GM19372 (cell line): Measurements from ENCODE around the gene UBE2R2.
"Not testable (repeated sequence)": the region's sequence is repeated elsewhere in the genome, so short reads cannot be mapped to it uniquely, and the experiment has no call there.

Experiments
- ATAC-seq: cut with Tn5 transposase; IDR thresholded peaks from one replicate; pipeline ENCODE4 v1.9.1; 2021; ENCODE audit warnings: mild to moderate bottlenecking, low read depth, moderate library complexity; ENCODE audit not compliant: unreplicated experiment

UBE2R2 gene

GRCh38 chr9:33835625-33836260 is 18.8 kb downstream of the UBE2R2 start:
- no peak for ATAC-seq

- ATAC-seq, result not testable (repeated sequence)
Measured at GRCh38 chr9:33836261-33836660, 19.3 kb downstream of the UBE2R2 start.

GRCh38 chr9:33837138-33837537 is 20.2 kb downstream of the UBE2R2 start:
- ATAC-seq, result no peak

GRCh38 chr9:33840381-33840780 is 23.4 kb downstream of the UBE2R2 start:
- no peak for ATAC-seq

- no peak for ATAC-seq
Measured at GRCh38 chr9:33843312-33843961, 26.5 kb downstream of the UBE2R2 start.

GRCh38 chr9:33846231-33846630 is 29.3 kb downstream of the UBE2R2 start:
- ATAC-seq, result no peak

- ATAC-seq, result not testable (repeated sequence)
Measured at GRCh38 chr9:33847894-33848205, 30.9 kb downstream of the UBE2R2 start.

GRCh38 chr9:33850267-33850629 is 33.3 kb downstream of the UBE2R2 start:
- no peak for ATAC-seq

- ATAC-seq, result no peak
Measured at GRCh38 chr9:33850677-33851076, 33.7 kb downstream of the UBE2R2 start.

GRCh38 chr9:33851301-33851700 is 34.3 kb downstream of the UBE2R2 start:
- no peak for ATAC-seq

- no peak for ATAC-seq
Measured at GRCh38 chr9:33852216-33852826, 35.4 kb downstream of the UBE2R2 start.

GRCh38 chr9:33856247-33856646 is 39.3 kb downstream of the UBE2R2 start:
- ATAC-seq, result no peak

- no peak for ATAC-seq
Measured at GRCh38 chr9:33858423-33858822, 41.5 kb downstream of the UBE2R2 start.

- ATAC-seq, result no peak
Measured at GRCh38 chr9:33860200-33860871, 43.4 kb downstream of the UBE2R2 start.

- ATAC-seq, result no peak
Measured at GRCh38 chr9:33861917-33862453, 45.0 kb downstream of the UBE2R2 start.

- not testable (repeated sequence) for ATAC-seq
Measured at GRCh38 chr9:33863027-33863426, 46.1 kb downstream of the UBE2R2 start.

- ATAC-seq, result no peak
Measured at GRCh38 chr9:33867747-33868439, 50.9 kb downstream of the UBE2R2 start.

- ATAC-seq, result no peak
Measured at GRCh38 chr9:33868440-33868973, 51.5 kb downstream of the UBE2R2 start.

GRCh38 chr9:33869243-33869642 is 52.3 kb downstream of the UBE2R2 start:
- not testable (repeated sequence) for ATAC-seq

GRCh38 chr9:33877727-33878489 is 60.9 kb downstream of the UBE2R2 start:
- no peak for ATAC-seq
